SU-DHL-6 (cell line): Measurements from ENCODE around the gene POU5F1.

Experiments
- CTCF ChIP-seq: fragments of 200-600 bp; sonication (generic); IDR thresholded peaks from one replicate; pipeline ENCODE4 v1.5.1; 2017; ENCODE audit warnings: antibody characterized with exemption, mild to moderate bottlenecking, low read length, moderate library complexity; ENCODE audit not compliant: insufficient read depth, poor library complexity, severe bottlenecking
- EZH2phosphoT487 ChIP-seq: fragments of 200-600 bp; sonication (generic), shearing (Covaris generic); conservative IDR thresholded peaks from 2 replicates; pipeline ENCODE4 v1.6.1; 2018; ENCODE audit warnings: mild to moderate bottlenecking, antibody characterized with exemption, low read length, moderate library complexity, mixed read lengths

GRCh38 chr6:31114541-31114878 is 56.0 kb downstream of the POU5F1 start, which contains the start of gene PSORS1C1:
- TF ChIP-seq CTCF (no peak), EZH2phosphoT487 (no peak)
